Measurements from ENCODE around the gene CDKL2.
"Not testable (repeated sequence)": the region's sequence is repeated elsewhere in the genome, so short reads cannot be mapped to it uniquely, and the experiment has no call there.

DNA sequence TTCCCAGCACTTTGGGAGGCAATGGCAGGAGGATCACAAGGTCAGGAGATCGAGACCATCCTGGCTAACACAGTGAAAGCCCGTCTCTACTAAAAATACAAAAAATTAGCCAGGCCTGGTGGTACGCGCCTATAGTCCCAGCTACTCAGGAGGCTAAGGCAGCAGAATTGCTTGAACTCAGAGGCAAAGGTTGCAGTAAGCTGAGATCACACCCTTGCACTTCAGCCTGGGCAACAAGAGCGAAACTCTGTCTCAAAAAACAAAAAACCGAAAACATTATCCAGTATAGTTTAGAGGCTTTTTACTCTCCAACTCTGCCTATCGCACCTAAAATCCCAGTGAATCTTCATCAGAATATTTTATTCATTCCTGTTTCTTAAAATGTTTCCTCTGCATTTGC is 37.3 kb upstream of the CDKL2 start:
- not testable (repeated sequence) for TF ChIP-seq CTCF, POLR2A (IDR thresholded peaks at IDR 0.05)

Data from testis (tissue), 2 donors.